HG02840 (cell line): ENCODE measurements around the gene NAT8L.
"Not testable (repeated sequence)": the region's sequence is repeated elsewhere in the genome, so short reads cannot be mapped to it uniquely, and the experiment has no call there.

Source experiments
- ATAC-seq: cut with Tn5 transposase; IDR thresholded peaks from one replicate; pipeline ENCODE4 v1.9.1; 2021; ENCODE audit warnings: mild to moderate bottlenecking, moderate library complexity, moderate number of reproducible peaks; ENCODE audit not compliant: unreplicated experiment, low FRiP score

NAT8L gene

GRCh38 chr4:2059046-2059725 is at the start of gene NAT8L:
Gene NAT8L (plus strand): TSS chr4:2059327. CDS start chr4:2059512, 185 bp downstream.
- ATAC-seq = no peak

DNA sequence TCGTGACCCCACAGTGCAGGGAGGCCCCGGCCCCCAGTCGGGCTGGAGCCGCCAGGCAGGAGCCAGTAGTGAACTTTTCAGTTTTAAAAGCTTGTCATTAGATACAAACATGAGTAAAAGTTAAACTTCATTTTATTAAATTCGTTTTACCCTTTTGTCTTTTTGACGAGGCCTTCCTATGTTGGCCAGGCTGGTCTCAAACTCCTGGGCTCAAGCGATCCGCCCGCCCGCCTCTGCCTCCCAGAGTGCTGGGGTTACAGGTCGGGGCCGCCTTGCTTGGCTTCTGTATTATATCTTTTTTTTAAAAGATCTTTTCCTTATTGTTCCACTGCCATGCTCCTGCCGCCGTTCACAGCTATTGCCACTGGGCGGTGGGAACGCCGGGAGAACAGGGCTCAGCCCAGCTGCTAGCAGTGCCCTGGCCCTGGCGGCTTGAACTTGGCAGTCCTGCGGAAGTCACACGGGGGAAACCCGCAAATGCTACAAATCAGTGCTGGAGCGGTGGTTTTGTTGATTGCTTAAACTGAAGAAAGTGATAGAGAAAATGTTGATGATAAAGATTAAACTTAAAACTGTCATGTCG is 49.4 kb upstream of the NAT8L start:
- ATAC-seq = no peak

DNA sequence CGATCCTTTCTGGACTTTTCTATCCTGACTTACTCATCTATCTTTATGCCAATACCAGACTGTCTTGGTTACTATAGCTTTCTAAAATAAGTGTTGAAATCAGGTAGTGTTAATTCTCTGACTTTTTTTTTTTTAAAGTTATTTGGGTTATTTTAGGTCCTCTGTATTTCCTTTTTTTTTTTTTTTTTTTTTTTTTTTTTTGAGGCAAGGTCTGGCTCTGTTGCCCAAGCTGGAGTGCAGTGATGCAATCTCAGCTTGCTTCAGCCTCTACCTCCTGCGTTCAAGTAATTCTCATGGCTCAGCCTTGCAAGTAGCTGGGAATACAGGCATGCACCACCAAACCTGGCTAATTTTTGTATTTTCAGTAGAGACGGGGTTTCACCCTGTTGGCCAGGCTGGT is 47.5 kb upstream of the NAT8L start:
- ATAC-seq = no peak

- ATAC-seq = no peak
These were observed 44.1 kb upstream of the NAT8L start for GRCh38 chr4:2015008-2015407.

GRCh38 chr4:2021358-2022018 is 37.6 kb upstream of the NAT8L start:
- ATAC-seq = not testable (repeated sequence)

GRCh38 chr4:2024683-2025082 is 34.4 kb upstream of the NAT8L start:
- no peak for ATAC-seq

- no peak for ATAC-seq
These were observed 33.3 kb upstream of the NAT8L start for GRCh38 chr4:2025817-2026216.

DNA sequence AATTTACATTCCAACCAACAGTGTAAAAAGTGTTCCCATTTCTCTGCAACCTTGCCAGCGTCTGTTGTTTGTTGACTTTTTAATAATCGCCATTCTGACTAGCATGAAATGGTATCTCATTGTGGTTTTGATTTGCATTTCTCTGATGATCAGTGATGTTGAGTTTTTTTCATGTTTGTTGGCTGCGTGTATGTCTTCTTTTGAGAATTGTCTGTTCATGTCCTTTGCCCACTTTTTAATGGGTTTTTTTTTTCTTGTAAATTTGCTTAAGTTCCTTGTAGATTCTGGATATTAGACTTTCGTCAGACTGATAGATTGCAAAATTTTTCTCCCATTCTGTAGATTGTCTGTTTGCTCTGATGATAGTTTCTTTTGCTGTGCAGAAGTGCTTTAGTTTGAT is 32.0 kb upstream of the NAT8L start:
- not testable (repeated sequence) for ATAC-seq

GRCh38 chr4:2031161-2031560 is 28.0 kb upstream of the NAT8L start:
- not testable (repeated sequence) for ATAC-seq

DNA sequence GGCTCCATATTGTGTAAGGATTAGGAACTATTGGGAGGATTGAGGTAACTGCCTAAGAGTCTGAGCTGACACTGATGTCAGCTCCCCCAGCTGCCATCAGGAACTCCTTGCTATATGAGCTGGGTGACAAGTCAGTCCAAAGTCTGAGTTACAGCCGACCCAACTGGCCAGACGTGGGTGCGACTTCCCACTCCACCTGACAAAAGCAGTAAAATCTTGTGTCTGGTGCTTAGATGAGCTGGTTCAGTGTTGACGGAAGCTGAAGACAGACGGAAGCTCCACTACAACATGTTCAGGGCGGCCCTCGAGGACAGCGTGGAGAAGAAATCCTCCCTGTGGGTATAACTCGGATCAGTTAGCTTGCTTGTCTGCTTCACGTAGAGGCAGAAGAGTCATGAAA is 22.8 kb upstream of the NAT8L start:
- ATAC-seq = no peak

DNA sequence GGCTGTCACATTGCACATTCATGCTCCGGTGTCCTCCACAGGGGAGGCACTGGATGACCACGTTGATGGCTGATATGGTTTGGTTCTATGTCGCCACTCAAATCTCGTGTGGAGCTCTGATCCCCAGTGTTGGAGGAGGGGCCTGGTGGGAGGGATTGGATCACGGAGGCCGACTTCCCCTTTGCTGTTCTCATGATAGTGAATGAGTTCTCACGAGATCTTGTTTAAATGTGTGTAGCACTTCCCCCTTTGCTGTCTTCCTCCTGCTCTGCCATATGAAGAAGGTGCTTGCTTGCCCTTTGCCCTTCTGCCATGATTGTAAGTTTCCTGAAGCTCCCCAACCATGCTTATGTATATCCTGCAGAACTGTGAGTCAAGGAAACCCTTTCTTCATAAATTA is 22.3 kb upstream of the NAT8L start:
- no peak for ATAC-seq

DNA sequence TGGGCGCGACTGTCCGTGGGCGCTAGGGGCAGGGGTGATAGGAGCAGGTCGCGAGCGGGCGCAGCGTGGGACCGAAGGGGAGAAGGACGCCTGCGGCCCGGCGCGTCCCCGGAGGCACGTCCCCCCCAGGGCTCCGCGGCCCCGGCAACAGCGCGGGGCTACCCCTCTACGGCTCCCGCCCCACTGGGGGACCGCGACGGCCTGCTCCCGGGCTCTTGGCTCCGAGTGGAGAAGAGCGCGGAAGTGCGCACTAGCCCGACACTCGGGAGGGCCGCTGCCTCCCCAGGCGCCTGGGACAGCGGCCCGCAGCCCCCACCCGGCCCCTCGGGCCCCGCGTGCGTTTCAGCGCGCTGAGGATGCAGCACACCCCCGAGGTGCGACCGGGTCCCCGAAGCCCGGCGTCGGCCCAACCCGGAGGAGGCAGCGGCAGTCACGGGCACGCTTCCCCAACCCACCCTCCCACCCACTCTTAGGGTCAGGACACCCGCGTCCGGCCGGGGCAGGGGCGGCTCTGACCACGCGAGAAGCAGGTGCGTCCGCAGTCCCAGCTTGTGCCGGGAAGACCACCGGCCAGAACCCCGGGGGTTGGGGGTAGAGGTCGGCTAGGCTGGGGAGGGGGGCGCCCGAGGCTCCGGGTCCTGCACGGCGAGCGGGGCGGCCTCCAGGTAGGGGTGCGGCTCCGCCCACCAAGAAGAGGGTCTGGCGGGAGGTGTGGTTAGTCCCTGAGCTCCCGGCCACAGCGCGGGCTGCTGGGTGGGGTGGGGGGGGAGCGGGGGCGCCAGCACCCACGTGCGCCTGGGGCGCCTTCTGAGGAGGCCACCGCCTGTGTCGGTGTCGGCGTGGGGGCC is 18.5 kb upstream of the NAT8L start:
- no peak for ATAC-seq

GRCh38 chr4:2041239-2042130 is 17.6 kb upstream of the NAT8L start:
- ATAC-seq = peak; percentile 55

- no peak for ATAC-seq
These were observed 16.8 kb upstream of the NAT8L start for GRCh38 chr4:2042204-2042946.

DNA sequence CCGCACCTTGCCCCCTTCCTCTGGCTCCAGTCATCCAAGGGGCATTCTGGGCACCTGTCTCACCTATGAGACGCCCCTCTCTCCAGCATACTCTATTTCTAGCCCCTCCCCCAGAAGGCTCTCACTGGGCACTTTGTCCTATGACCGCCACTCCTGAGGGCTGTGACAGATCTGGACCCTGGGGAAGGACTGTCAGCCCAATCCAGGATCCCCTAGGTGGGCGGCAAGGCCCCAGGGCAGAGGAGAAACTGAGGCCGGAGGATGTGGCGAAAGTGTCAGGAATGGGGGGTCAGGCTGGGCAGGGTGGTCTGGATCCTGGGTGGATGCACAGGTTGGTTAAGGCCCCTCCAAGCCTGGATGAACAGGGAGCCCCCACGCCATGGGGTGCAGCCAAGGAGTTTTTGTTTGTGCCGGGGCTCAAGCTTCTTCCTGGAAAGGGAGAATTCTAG is 16.2 kb upstream of the NAT8L start:
- no peak for ATAC-seq

DNA sequence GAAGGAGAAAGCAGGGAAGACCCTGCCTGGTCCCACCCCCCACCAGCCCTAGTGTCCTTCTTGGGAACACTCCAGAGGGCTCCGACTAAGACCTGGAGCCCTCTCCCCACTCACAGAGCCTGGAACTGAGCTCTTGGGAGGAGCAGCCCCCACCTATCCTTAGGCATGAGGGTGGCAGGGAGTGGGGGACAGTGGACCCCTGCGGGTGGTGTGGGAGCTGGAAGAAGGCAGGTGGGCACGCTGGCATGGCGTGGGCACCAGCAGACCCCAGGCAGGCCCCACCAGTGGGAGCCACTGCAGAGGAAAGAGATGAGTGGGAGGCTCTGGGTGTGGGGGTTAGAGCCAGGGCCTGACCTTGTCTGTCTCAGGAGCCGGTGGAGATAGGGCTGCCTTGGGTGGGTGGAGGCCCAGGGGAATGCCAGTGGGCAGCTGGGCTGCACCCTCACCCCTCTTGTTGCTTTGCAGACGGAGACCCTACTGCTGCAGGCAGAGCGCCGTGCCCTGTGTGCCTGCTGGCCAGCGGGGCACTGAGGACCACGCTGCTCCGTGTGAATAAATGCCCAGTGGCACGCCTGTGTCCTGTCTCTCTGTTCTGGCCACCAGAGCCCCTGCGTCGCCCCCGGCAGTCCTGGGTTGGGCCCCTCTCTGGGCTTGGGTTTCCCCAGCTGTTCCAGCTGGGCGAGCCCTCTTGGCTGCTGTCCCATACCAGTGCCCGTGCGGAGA is 15.6 kb upstream of the NAT8L start:
- ATAC-seq = no peak

DNA sequence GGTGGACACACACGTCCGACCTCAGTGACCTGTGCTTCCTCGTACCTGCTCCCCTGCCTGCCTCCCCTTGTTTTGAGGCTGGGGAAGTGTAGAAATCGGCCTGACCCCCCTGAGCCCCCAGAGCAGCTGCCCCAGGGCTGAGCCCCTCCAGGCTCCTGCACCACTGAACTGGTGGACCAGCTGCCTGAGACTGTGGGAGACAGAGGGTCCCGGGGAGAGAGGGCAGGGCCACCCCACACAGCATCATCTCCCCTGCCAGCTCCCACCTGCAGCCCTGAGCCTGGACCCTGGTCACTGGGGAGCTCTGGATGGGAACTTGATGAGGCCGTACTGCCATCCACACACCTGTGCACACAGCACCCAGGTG is 15.0 kb upstream of the NAT8L start:
- no peak for ATAC-seq
